GM19238 (cell line): ENCODE results near the gene CPM.
A peak's percentile ranks its signal among the peaks of the same experiment; 100 is the strongest.
"Not testable (repeated sequence)": the region's sequence is repeated elsewhere in the genome, so short reads cannot be mapped to it uniquely, and the experiment has no call there.

Experiments used
- DNase-seq: peaks from one replicate; pipeline ENCODE4 v3.0.0; 2011; ENCODE audit warnings: low spot score; ENCODE audit not compliant: insufficient read length

CPM gene

DNA sequence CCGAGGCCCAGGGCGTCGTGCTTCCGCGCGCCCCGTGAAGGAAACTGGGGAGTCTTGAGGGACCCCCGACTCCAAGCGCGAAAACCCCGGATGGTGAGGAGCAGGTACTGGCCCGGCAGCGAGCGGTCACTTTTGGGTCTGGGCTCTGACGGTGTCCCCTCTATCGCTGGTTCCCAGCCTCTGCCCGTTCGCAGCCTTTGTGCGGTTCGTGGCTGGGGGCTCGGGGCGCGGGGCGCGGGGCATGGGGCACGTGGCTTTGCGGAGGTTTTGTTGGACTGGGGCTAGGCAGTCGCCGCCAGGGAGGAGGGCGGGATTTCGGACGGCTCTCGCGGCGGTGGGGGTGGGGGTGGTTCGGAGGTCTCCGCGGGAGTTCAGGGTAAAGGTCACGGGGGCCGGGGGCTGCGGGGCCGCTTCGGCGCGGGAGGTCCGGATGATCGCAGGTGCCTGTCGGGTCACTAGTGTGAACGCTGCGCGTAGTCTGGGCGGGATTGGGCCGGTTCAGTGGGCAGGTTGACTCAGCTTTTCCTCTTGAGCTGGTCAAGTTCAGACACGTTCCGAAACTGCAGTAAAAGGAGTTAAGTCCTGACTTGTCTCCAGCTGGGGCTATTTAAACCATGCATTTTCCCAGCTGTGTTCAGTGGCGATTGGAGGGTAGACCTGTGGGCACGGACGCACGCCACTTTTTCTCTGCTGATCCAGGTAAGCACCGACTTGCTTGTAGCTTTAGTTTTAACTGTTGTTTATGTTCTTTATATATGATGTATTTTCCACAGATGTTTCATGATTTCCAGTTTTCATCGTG, 124.4 kb downstream of the CPM start:
- DNase-seq, result peak; percentile 56

DNA sequence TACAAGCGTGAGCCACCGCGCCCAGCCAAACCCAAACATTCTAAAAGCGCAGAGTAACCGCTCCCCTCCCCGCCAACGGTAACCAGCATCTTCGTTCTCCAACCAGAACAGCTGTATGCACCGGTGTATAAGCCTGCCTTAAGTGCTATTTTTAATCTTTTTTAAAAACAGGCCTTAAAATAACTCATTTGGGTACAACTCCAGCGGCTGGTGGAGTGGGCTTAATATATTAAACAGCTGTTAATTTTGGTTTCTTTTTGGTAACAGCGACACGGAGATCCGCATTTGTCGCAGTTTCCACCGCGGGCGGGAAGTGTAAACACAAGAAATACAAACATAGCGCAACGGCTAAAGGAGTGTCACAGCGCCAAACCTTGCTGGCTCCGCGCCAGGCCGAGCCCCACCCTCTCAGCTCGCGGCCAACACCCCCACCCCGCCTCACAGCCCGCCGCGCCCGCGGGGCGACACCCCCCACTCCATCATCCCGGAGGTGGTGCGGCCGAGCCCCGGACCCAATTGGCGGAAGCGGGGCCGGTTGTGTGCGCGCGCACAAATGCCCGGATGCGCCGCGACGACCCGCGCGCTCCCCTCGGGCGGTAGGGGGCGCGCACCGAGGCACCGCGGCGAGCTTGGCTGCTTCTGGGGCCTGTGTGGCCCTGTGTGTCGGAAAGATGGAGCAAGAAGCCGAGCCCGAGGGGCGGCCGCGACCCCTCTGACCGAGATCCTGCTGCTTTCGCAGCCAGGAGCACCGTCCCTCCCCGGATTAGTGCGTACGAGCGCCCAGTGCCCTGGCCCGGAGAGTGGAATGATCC, 125.2 kb downstream of the CPM start, which contains the start of gene MDM2:
TSS of gene MDM2 (plus strand) at position 602 of the 812 bp plus-strand sequence. CDS start 301 bp downstream, outside the sequence.
- DNase-seq, result peak; percentile 88

DNA sequence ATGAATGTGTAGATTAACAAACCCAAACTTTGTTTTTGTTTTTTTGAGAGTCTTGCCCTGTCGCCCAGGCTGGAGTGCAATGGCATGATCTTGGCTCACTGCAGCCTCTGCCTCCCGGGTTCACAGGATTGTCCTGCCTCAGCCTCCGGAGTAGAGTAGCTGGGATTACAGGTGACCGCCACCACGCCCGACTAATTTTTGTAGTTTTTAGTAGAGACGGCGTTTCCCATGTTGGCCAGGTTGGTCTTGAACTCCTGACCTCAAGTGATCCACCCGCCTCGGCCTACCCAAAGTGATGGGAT, 125.7 kb downstream of the CPM start:
- not testable (repeated sequence) for DNase-seq

DNA sequence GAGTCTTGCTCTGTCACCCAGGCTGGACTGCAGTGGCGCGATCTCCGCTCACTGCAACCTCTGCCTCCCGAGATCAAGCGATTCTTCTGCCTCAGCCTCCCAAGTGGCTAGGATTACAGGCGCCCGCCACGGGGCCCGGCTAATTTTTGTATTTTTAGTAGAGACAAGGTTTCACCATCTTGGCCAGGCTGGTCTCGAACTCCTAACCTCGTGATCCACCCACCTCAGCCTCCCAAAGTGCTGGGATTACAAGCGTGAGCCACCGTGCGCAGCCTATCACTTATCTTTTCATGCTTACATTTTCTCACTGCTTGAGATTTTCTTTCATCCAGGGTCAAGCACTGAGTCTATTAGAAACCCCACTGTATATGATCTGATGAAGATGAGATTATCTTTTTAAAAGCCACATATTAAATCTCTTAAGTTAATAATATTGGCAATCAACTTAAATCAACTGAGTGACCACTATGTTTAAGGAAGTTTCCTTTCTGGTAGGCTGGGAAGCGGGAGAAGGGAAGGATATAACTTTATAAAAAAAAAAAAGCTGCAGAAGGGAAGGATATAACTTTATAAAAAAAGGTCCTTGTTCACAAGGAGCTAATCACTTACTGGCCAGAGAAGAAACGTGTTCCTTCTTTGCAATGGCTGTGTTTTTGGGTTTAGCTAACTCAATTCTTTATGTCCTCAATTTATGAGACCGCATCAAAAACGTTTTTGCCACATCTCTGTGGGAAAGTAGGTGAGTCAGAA, 126.3 kb downstream of the CPM start:
- no peak for DNase-seq

DNA sequence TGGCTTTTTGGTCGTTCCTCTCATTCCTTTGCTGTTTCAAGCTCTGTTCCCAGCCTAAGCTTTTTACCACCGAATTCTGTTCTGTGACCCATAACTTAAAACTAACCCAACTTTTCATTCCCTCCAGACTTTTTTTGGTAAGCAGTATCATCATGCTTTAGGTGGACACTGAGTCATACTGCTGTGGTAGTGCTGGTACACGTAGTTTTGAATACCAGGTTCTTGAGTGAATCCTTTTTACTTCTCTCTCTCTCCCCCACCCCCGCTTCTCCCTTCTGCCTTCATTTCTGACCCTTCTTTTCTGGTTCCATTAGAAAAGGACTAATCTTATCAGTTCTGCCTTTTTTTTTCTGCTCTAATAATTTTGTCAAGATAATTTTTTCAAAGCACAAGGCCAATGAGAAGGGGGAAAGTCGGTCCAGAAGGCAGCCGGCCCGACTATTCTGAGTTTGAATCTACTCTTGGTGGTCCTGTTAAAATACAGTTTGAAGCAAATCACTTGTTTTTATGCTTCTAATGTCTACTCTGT, 127.3 kb downstream of the CPM start:
- no peak for DNase-seq

DNA sequence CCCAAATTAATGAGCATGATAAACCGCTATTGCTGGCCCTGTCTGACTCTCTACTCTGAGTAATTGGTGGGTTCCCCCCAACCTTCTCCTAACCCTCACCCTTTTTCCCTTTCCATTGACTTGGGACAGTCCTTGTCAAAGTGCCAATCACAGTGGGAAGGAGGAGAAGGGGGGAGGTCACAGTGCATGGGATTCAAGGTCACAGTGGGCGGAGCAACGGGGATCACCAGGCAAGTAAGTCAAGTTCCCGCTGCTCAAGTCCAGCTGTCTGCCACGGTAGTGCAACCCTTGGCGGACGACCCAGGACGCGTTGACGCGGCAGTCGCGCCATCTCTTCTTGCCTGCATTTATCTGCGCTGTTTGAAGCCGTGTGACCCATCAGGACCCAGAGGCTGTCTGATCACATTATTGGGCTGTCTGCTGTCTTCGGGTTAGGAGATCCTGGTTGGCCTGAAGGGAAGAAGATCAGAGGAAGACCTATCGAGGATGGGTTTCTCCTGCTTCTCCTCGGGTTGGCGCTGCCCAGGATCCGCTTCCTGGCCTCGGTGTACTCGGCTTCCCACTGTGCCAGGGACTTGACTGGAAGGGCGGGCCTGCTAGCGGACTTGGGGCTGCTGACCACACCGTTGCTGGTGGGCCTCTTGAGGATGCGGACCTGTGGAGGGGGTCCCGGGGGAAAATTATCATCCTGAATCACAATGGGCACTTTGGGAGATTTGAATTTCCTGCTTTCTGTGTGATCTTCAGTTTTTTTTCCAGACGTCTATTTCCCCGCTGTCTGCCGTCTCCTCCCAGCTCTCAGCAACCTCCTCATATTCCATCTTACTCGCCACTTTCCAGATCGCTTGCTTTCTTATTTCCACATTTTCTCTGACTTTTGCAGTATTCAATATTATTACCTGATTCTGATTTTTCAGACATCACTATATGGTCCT, 128.0 kb downstream of the CPM start:
- DNase-seq, result no peak

DNA sequence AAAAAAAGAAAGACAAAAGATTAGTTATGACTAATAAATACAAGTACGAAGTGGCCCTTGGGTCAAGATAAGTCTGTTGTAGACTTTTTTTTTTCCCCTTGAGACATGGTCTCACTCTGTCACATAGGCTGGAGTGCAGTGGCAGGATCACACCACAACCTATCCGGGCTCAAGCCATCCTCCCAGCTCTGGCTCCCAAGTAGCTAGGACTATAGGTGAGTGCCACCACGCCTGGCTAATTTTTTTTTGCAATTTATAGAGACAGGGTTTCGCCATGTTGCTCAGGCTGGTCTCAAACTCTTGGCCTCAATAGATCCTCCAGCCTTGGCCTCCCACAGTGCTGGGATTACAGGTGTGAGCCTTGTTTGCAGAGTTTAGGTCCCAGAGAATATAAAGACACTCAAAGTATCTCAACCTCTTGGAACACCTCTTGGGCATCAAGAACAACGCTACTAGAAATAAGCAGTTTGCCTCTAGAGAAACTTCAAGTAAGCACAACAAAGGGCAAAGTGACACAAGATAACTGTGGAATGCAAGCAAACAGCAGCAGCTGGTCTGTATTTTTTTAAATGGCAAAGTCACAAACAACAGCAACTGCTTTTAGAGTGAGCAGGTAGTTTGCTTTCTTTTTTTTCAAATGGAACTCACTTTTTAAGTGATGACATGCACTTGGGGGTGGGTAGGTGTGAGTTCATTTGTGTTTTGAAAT, 128.9 kb downstream of the CPM start:
- DNase-seq, result no peak

DNA sequence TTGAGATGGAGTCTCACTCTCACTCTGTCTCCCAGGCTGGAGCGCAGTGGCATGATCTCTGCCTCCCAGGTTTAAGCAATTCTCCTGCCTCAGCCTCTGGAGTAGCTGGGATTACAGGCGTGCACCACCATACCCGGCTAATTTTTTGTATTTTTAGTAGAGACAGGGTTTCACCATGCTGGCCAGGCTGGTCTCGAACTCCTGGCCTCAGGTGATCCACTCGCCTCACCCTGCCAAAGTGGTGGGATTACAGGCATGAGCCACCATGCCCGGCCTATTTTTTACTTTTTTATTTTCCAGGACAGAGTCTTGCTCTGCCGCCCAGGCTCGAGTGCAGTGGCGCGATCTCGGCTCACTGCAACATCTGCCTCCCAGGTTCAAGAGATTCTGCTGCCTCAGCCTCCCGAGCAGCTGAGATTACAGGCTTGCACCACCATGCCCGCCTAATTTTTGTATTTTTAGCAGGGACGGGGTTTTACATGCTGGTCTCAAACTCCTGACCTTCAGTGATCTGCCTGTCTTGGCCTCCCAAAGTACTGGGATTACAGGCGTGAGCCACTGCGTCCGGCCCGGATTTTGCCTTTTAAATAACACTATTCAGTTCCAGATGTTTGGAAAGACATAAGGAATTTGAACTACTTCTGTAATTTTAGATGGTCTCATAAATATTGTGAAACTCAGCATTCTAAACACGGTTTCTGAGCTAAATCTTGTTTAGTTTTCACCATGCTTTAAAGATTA, 129.9 kb downstream of the CPM start:
- not testable (repeated sequence) for DNase-seq

DNA sequence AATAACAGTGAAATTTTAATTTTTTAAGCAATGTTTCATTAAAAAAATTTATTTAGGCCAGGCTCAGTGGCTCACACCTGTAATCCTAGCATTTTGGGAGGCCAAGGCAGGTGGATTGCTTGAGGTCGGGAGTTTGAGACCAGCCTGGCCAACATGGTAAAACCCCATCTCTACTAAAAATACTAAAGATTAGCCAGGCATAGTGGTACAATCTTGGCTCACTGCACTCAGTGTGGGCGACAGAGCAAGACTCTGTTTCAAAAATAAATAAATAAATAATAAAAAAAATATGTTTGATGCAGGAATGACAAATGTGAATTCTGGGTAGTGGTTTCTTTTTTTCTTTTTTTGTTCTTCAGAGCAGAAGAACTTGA, 130.6 kb downstream of the CPM start:
- DNase-seq, result not testable (repeated sequence)
